SK-N-SH treated with all-trans-retinoic acid at 6 μM for 48 hours (cell line): ENCODE results near the gene LRRC4.

ENCODE experiments used
- ATAC-seq: fragments of 200-7000 bp; cut with Tn5 transposase; 3 replicates; pipeline ENCODE4 v1.9.1; 2020; ENCODE audit warnings: mild to moderate bottlenecking, moderate library complexity
- ARNTL ChIP-seq: fragments of 450-650 bp; formaldehyde crosslinking; IDR thresholded peaks from 2 replicates; pipeline ENCODE4 v1.5.0; 2020; ENCODE audit warnings: low read depth, mild to moderate bottlenecking, moderate library complexity, borderline replicate concordance
- BACH2 ChIP-seq: fragments of 250-450 bp; sonication (Bioruptor Pico); IDR thresholded peaks from 2 replicates; pipeline ENCODE4 v1.9.0; 2021; ENCODE audit warnings: mild to moderate bottlenecking, borderline replicate concordance
- CSDC2 ChIP-seq: fragments of 250-450 bp; sonication (Bioruptor Pico); IDR thresholded peaks from 2 replicates; pipeline ENCODE4 v1.5.0; 2020; ENCODE audit warnings: mild to moderate bottlenecking, moderate library complexity
- ESRRG ChIP-seq: fragments of 250-450 bp; sonication (Bioruptor Pico); IDR thresholded peaks from 2 replicates; pipeline ENCODE4 v1.6.1; 2021; ENCODE audit warnings: mild to moderate bottlenecking
- GLIS3 ChIP-seq: fragments of 250-450 bp; sonication (Bioruptor Pico); IDR thresholded peaks from 2 replicates; pipeline ENCODE4 v1.5.0; 2020; ENCODE audit warnings: mild to moderate bottlenecking, moderate library complexity
- ISL1 ChIP-seq: fragments of 250-450 bp; sonication (Bioruptor Pico); IDR thresholded peaks from 2 replicates; pipeline ENCODE4 v2.1.2; 2022; ENCODE audit warnings: mild to moderate bottlenecking, moderate library complexity
- OSR1 ChIP-seq: fragments of 250-450 bp; sonication (Bioruptor Pico); IDR thresholded peaks from 2 replicates; pipeline ENCODE4 v1.8.0; 2022; ENCODE audit warnings: moderate library complexity, mild to moderate bottlenecking, inconsistent platforms
- POU6F1 ChIP-seq: fragments of 250-450 bp; sonication (Bioruptor Pico); IDR thresholded peaks from 2 replicates; pipeline ENCODE4 v1.8.0; 2021; ENCODE audit warnings: low read depth, mild to moderate bottlenecking, moderate library complexity, borderline replicate concordance
- PPARA ChIP-seq: fragments of 250-450 bp; sonication (Bioruptor Pico); IDR thresholded peaks from 2 replicates; pipeline ENCODE4 v1.5.0; 2020; ENCODE audit warnings: mild to moderate bottlenecking, borderline replicate concordance
- RARB ChIP-seq: fragments of 250-450 bp; sonication (Bioruptor Pico); IDR thresholded peaks from 2 replicates; pipeline ENCODE4 v1.8.0; 2021; ENCODE audit warnings: mild to moderate bottlenecking, moderate library complexity
- SNAI2 ChIP-seq: fragments of 250-450 bp; sonication (Bioruptor Pico); IDR thresholded peaks from 2 replicates; pipeline ENCODE4 v1.5.0; 2020; ENCODE audit warnings: mild to moderate bottlenecking, moderate library complexity
- TCF4 ChIP-seq: fragments of 250-450 bp; sonication (Bioruptor Pico); IDR thresholded peaks from 2 replicates; pipeline ENCODE4 v1.8.0; 2021; ENCODE audit warnings: mild to moderate bottlenecking, moderate library complexity, borderline replicate concordance
- ZC3H10 ChIP-seq: fragments of 250-450 bp; sonication (Bioruptor Pico); IDR thresholded peaks from 2 replicates; pipeline ENCODE4 v1.5.1; 2021; ENCODE audit warnings: mild to moderate bottlenecking, moderate library complexity
- ZFP3 ChIP-seq: fragments of 250-450 bp; sonication (Bioruptor Pico); IDR thresholded peaks from 2 replicates; pipeline ENCODE4 v1.5.0; 2020; ENCODE audit warnings: mild to moderate bottlenecking, moderate library complexity
- ZFP30 ChIP-seq: fragments of 450-650 bp; formaldehyde crosslinking; IDR thresholded peaks from 2 replicates; pipeline ENCODE4 v1.5.0; 2022; ENCODE audit warnings: mild to moderate bottlenecking, moderate library complexity
- ZNF565 ChIP-seq: fragments of 450-650 bp; formaldehyde crosslinking; conservative IDR thresholded peaks from 2 replicates; pipeline ENCODE4 v1.5.0; 2020; ENCODE audit warnings: low read depth, mild to moderate bottlenecking, moderate library complexity
- ZNF8 ChIP-seq: fragments of 450-650 bp; formaldehyde crosslinking; IDR thresholded peaks from 2 replicates; pipeline ENCODE4 v1.5.0; 2020; ENCODE audit warnings: mild to moderate bottlenecking, moderate library complexity
- TF ChIP-seq, protein P1 (sequence below): fragments of 250-450 bp; sonication (Bioruptor Pico); IDR thresholded peaks from 2 replicates; pipeline ENCODE4 v1.8.0; 2020; ENCODE audit warnings: mild to moderate bottlenecking, moderate library complexity, borderline replicate concordance
- TF ChIP-seq, protein P2 (sequence below): fragments of 250-450 bp; sonication (Bioruptor Pico); IDR thresholded peaks from 2 replicates; pipeline ENCODE4 v1.5.1; 2020; ENCODE audit warnings: low read depth, mild to moderate bottlenecking, moderate library complexity

The LRRC4 gene

GRCh38 chr7:128069373-128070364 is 38.4 kb upstream of the LRRC4 start (continued):
- TF ChIP-seq, protein P1, sequence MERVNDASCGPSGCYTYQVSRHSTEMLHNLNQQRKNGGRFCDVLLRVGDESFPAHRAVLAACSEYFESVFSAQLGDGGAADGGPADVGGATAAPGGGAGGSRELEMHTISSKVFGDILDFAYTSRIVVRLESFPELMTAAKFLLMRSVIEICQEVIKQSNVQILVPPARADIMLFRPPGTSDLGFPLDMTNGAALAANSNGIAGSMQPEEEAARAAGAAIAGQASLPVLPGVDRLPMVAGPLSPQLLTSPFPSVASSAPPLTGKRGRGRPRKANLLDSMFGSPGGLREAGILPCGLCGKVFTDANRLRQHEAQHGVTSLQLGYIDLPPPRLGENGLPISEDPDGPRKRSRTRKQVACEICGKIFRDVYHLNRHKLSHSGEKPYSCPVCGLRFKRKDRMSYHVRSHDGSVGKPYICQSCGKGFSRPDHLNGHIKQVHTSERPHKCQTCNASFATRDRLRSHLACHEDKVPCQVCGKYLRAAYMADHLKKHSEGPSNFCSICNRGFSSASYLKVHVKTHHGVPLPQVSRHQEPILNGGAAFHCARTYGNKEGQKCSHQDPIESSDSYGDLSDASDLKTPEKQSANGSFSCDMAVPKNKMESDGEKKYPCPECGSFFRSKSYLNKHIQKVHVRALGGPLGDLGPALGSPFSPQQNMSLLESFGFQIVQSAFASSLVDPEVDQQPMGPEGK (CRISPR knock-in tag), result no peak
- TF ChIP-seq, protein P2, sequence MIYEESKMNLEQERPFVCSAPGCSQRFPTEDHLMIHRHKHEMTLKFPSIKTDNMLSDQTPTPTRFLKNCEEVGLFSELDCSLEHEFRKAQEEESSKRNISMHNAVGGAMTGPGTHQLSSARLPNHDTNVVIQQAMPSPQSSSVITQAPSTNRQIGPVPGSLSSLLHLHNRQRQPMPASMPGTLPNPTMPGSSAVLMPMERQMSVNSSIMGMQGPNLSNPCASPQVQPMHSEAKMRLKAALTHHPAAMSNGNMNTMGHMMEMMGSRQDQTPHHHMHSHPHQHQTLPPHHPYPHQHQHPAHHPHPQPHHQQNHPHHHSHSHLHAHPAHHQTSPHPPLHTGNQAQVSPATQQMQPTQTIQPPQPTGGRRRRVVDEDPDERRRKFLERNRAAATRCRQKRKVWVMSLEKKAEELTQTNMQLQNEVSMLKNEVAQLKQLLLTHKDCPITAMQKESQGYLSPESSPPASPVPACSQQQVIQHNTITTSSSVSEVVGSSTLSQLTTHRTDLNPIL, result no peak
- TF ChIP-seq ZC3H10 (CRISPR knock-in tag) (no peak), ESRRG (CRISPR knock-in tag) (no peak), RARB (CRISPR knock-in tag) (no peak)

DNA sequence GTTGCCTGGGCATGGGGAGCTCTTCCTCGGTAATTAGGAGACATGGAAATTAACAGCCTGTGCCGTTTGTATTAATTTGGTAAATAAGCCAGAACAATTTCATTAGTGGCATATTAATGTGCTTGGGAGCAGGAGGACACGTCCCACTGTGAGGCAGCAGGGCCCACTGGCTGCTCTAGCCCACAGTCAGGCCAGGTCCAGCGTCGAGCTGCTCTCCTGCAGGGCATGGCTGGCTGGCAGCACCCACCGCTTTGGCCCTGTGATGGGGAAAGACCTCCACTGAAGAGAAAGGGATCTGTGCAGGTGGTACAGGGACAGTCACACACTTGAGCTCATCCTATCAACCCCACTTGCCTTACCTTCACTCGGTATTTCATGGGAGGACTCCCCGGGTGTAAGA is 37.5 kb upstream of the LRRC4 start:
- TF ChIP-seq RARB (CRISPR knock-in tag) (no peak), ARNTL (no peak), POU6F1 (CRISPR knock-in tag) (no peak), ZFP3 (CRISPR knock-in tag) (no peak), PPARA (no peak)
- no peak for ATAC-seq

DNA sequence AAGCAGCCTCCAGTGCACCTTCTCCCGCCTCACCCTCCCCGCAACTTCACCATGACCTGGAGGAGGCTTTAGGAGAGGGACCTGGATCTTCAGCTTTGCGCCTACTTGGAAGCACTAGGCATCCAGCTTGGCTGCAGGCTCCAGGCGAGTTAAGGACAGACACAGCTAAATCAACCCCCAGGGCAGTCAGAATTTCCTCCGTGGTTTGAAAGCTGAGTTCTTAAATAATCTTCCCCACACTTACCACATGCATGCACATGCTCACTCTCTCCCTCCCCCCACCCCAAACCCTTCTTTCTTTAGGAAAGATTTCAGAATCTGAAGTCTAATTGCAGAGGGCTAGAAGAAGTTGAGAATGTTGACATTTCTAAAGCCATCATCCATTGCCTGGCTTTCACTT is 36.7 kb upstream of the LRRC4 start:
- ATAC-seq, result no peak
- TF ChIP-seq OSR1 (CRISPR knock-in tag) (no peak), ZFP3 (CRISPR knock-in tag) (no peak), SNAI2 (CRISPR knock-in tag) (no peak), BACH2 (CRISPR knock-in tag) (no peak), TCF4 (CRISPR knock-in tag) (no peak), ZNF565 (CRISPR knock-in tag) (no peak), ISL1 (CRISPR knock-in tag) (no peak), ZC3H10 (CRISPR knock-in tag) (no peak)
- TF ChIP-seq, protein P1 (CRISPR knock-in tag), result no peak

DNA sequence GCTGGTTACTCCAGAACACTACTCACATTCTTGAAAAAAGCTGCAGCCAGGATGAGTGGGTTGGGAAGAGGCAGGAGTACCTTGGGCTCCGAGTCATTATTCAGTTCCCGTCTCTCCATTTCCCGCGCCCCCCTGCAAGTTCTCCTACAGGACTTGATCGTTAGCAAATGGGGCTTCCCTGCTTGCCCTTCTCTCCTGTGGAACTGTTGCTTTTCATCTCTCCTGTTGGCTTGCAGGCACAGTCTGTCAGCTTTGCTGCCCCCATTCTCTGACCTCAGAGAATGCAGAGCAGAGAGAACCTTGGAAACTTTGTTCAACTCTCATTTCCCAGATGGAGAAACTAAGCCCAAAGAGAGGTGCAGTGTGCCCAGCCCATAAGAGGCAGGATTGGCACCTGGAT is 35.6 kb upstream of the LRRC4 start:
- no peak for TF ChIP-seq CSDC2 (CRISPR knock-in tag)
- no peak for TF ChIP-seq ZFP30
- TF ChIP-seq ESRRG (CRISPR knock-in tag), result no peak
- no peak for TF ChIP-seq POU6F1 (CRISPR knock-in tag)
- TF ChIP-seq, protein P1 (CRISPR knock-in tag), result no peak
- TF ChIP-seq ZNF565 (CRISPR knock-in tag), result no peak
- TF ChIP-seq ZFP3 (CRISPR knock-in tag), result no peak
- no peak for TF ChIP-seq ZNF8
- TF ChIP-seq RARB (CRISPR knock-in tag), result no peak
- TF ChIP-seq SNAI2 (CRISPR knock-in tag), result no peak
- TF ChIP-seq GLIS3 (CRISPR knock-in tag), result no peak
- no peak for TF ChIP-seq ARNTL
- ATAC-seq, result peak; percentile 58; the same call in 2 of the 3 replicates
